K562 (cell line): Measurements from ENCODE around the gene RTCA. TPM values are rescaled to one million over a fixed set of nuclear protein-coding genes. Genes with fewer than 3 reads are reported as not detected.
A peak's percentile ranks its signal among the peaks of the same experiment; 100 is the strongest.

Experiments used
- ATAC-seq: fragments of 200-7000 bp; cut with Tn5 transposase; 3 replicates; pipeline ENCODE4 v1.9.1; 2020; ENCODE audit warnings: moderate library complexity
- BruUV-seq: library from RNA; stranded (reverse); fragments of 400-500 nt; replicated peaks from 2 replicates; lab custom pipeline; 2021; lab: Mats Ljungman, UMichigan
- CTCF ChIA-PET: fragments of 300-600 bp; formaldehyde crosslinking; extraction: SDS; loops from one replicate; lab custom pipeline; 2021; ENCODE audit warnings: low intra/inter-chr PET ratio; lab: Yijun Ruan, JAX
- POLR2A ChIA-PET: fragments of 300-600, 350-650 bp; sonication (Branson Sonifier 250); formaldehyde crosslinking; extraction: SDS; loops from one replicate; lab custom pipeline; 2021; ENCODE audit warnings: antibody characterized with exemption, inconsistent platforms; lab: Yijun Ruan, JAX
- DNase-seq, 4 experiments: peaks; one replicate each; pipeline versions ENCODE4 v3.0.0 to v3.0.0-alpha.2; 2011 to 2018; ENCODE audit warnings: low spot score in 3 of 4, mixed read lengths in 3 of 4; ENCODE audit errors: extremely low read depth in 1 of 4
- FAIRE-seq: peaks from 2 replicates; lab custom pipeline; 2011; peaks lifted over from hg19 to GRCh38; lab: Jason Lieb, UNC
- H2AFZ ChIP-seq: 2 replicates; pipeline ENCODE4 v1.6.0; 2011; ENCODE audit warnings: low read depth, low read length, control low read depth, inconsistent platforms
- H3K27ac ChIP-seq: fragments of 200-600 bp; 3 replicates; pipeline ENCODE4 v1.8.0; 2011; ENCODE audit warnings: low read depth, mild to moderate bottlenecking, control low read depth, inconsistent platforms, low read length, moderate library complexity, mixed read lengths; ENCODE audit errors: extremely low read depth
- H3K27me3 ChIP-seq, 2 experiments: fragments of 300-600 bp in 1 of 2; 2 replicates in 1 of 2; 3 replicates in 1 of 2; pipeline versions ENCODE4 v1.6.0 to v1.8.0; 2011; ENCODE audit warnings: inconsistent platforms in 2 of 2, low read length in 2 of 2, mild to moderate bottlenecking in 1 of 2, mixed read lengths in 1 of 2, moderate library complexity in 1 of 2; ENCODE audit not compliant: control insufficient read depth in 2 of 2, insufficient read depth in 2 of 2
- H3K36me3 ChIP-seq: fragments of 300-600 bp; 3 replicates; pipeline ENCODE4 v1.8.0; 2011; ENCODE audit warnings: mild to moderate bottlenecking, low read length, inconsistent platforms; ENCODE audit not compliant: control insufficient read depth, insufficient read depth
- H3K4me1 ChIP-seq, 2 experiments: fragments of 200-600 bp in 1 of 2; replicated peaks in 1 of 2; 2 replicates in 1 of 2; 3 replicates in 1 of 2; pipeline versions ENCODE4 v1.5.1 to v1.8.0; 2011; ENCODE audit warnings: inconsistent platforms in 2 of 2, low read length in 2 of 2, mild to moderate bottlenecking in 1 of 2, mixed read lengths in 1 of 2, moderate library complexity in 1 of 2; ENCODE audit not compliant: control insufficient read depth in 2 of 2, insufficient read depth in 2 of 2
- H3K4me2 ChIP-seq: 2 replicates; pipeline ENCODE4 v1.6.1; 2011; ENCODE audit warnings: low read length, control low read depth, inconsistent platforms, mixed read lengths; ENCODE audit not compliant: insufficient read depth
- H3K4me3 ChIP-seq: fragments of 200-600 bp; sonication (generic), shearing (Covaris generic); 2 replicates; pipeline ENCODE4 v1.5.1; 2016; ENCODE audit warnings: control low read depth, inconsistent platforms
- H3K79me2 ChIP-seq: fragments of 200-600 bp; 3 replicates; pipeline ENCODE4 v1.8.0; 2011; ENCODE audit warnings: low read length, inconsistent platforms; ENCODE audit not compliant: control insufficient read depth, insufficient read depth
- H3K9ac ChIP-seq, 2 experiments: 2 replicates each; pipeline versions ENCODE4 v1.6.0 to v1.6.1; 2011; ENCODE audit warnings: low read depth in 2 of 2, low read length in 2 of 2, control low read depth in 1 of 2, inconsistent platforms in 1 of 2, mild to moderate bottlenecking in 1 of 2, mixed read lengths in 1 of 2; ENCODE audit not compliant: insufficient read depth in 1 of 2
- H3K9me1 ChIP-seq: one replicate; pipeline ENCODE4 v1.6.0; 2011; ENCODE audit warnings: inconsistent platforms, mild to moderate bottlenecking, low read length, moderate library complexity; ENCODE audit not compliant: control insufficient read depth, insufficient read depth
- H3K9me3 ChIP-seq: replicated peaks from 2 replicates; pipeline ENCODE4 v1.5.1; 2011; ENCODE audit warnings: low read depth, low read length, inconsistent platforms; ENCODE audit not compliant: control insufficient read depth, insufficient read depth
- H4K20me1 ChIP-seq: replicated peaks from 2 replicates; pipeline ENCODE4 v1.6.1; 2011; ENCODE audit warnings: low read length, inconsistent platforms, mixed read lengths; ENCODE audit not compliant: control insufficient read depth, insufficient read depth
- ASH1L ChIP-seq: fragments of 450-650 bp; IDR thresholded peaks from 2 replicates; pipeline ENCODE4 v1.6.1; 2018; ENCODE audit warnings: borderline replicate concordance, mild to moderate bottlenecking, low read depth; ENCODE audit not compliant: partially characterized antibody
- MEIS2 ChIP-seq: fragments of 450-650 bp; IDR thresholded peaks from 2 replicates; pipeline ENCODE4 v1.6.1; 2014; ENCODE audit warnings: mild to moderate bottlenecking; ENCODE audit not compliant: partially characterized antibody
- NFIC ChIP-seq: fragments of 450-650 bp; IDR thresholded peaks from 2 replicates; pipeline ENCODE4 v1.6.1; 2017; ENCODE audit warnings: mild to moderate bottlenecking, inconsistent platforms
- PBX2 ChIP-seq, 2 experiments: IDR thresholded peaks in 1 of 2; conservative IDR thresholded peaks in 1 of 2; 2 replicates each; pipeline ENCODE4 v1.6.1; 2016; ENCODE audit warnings: low read depth in 2 of 2, mild to moderate bottlenecking in 1 of 2, missing compliant biosample characterization in 1 of 2, missing genetic modification characterization in 1 of 2, moderate library complexity in 1 of 2
- WGBS: fragments of 100-300 bp; shearing (Covaris generic); methylation state at CpG from one replicate; pipeline ENCODE4 v1.1.6; 2016; ENCODE audit warnings: low coverage, mixed read lengths; ENCODE audit not compliant: insufficient coverage; ENCODE audit errors: missing lambda C conversion rate; 5-methylcytosine and 5-hydroxymethylcytosine counted together
- in situ Hi-C: fragments of 300-500 bp; cut with MboI; formaldehyde crosslinking; loops from 4 replicates; pipeline ENCODE4 v1.15.0; 2018; ENCODE audit warnings: inconsistent platforms, mixed read lengths
- intact Hi-C: fragments of 100-400 bp; cut with micrococcal nuclease; formaldehyde crosslinking; loops from 2 replicates; pipeline ENCODE4 v1.14.2; 2022
- polyA plus RNA-seq, 8 experiments: library from polyadenylated mRNA; depleted of rRNA in 4 of 8; stranded (reverse) in 5 of 8; unstranded in 3 of 8; fragments of >200 nt; fragmentation: Nextera tagmentation in 2 of 8; fragmentation: Illumina TruSeq in 1 of 8; extraction: Ambion mirVana in 2 of 8; extraction: Trizol in 1 of 8; gene quantifications; 2 replicates each; pipeline versions ENCODE4 v1.2.1 to v1.2.3, GENCODE V29; 2011 to 2014; ENCODE audit warnings: inconsistent platforms in 1 of 8, missing spikeins in 1 of 8
- total RNA-seq, 7 experiments: library from RNA; depleted of rRNA in 6 of 7; stranded (reverse); fragments of >200 nt in 6 of 7; fragmentation: Illumina TruSeq in 2 of 7; extraction: Trizol in 2 of 7; gene quantifications; 2 replicates each; pipeline versions ENCODE4 v1.2.1 to v1.2.3, GENCODE V29; 2011 to 2021; ENCODE audit warnings: low replicate concordance in 1 of 7

The RTCA gene
- total and polyA plus RNA-seq, 9 of the 15 experiments (the other 6 are each of a cell fraction or from before 2014, with no cell fraction given), result 11.6 to 57.2 (median 43.2) TPM

- DNase-seq (no peak), ATAC-seq (no peak), FAIRE-seq (no peak)
- in situ Hi-C loops, result no loop called here
- Histone ChIP-seq H3K9ac (no peak overlapping the region), H3K27me3 (no peaks in the 10 kb centered on the region), H3K27ac (no peak overlapping the region), H3K4me1 (no peaks in the 10 kb centered on the region), H3K9me3 (no peaks in the 10 kb centered on the region), H3K79me2 (no peaks in the 10 kb centered on the region), H3K4me2 (no peak overlapping the region), H4K20me1 (no peaks in the 10 kb centered on the region), H2AFZ (no peak overlapping the region), H3K9me1 (no peaks in the 10 kb centered on the region), H3K4me3 (no peak overlapping the region), H3K36me3 (peaks cover 60% of the 10 kb centered on the region)
- WGBS, result 46% methylated on average over 4 of the region's 4 CpGs
- peak; percentile 41 for TF ChIP-seq MEIS2
- no peak for TF ChIP-seq PBX2 (CRISPR knock-in tag; IDR thresholded peaks at IDR 0.05; ENCODE audit: low read depth)
- peak; percentile 72 for TF ChIP-seq PBX2 (tag; conservative IDR thresholded peaks at IDR 0.05; ENCODE audit: low read depth)
- peak; percentile 68 for TF ChIP-seq NFIC
- TF ChIP-seq ASH1L, result no peak
- POLR2A ChIA-PET, result no interaction called here
- BruUV-seq, result no TSS peak
- CTCF ChIA-PET, result no interaction called here
- intact Hi-C loops, result no loop called here
These were observed 36.2 kb upstream of the RTCA start for GRCh38 chr1:100229681-100230443.
